Esophagus muscularis mucosa (tissue), 4 donors: Measurements from ENCODE around the gene ACSL6. TPM values are rescaled to one million over a fixed set of nuclear protein-coding genes. Genes with fewer than 3 reads are reported as not detected.

ENCODE experiments used
- DNase-seq: peaks from one replicate; pipeline ENCODE4 v3.0.0-alpha.2; 2017; ENCODE audit errors: extremely low spot score
- H3K27ac ChIP-seq, 4 donors: fragments of 200-600 bp; sonication (generic); replicated peaks in 1 of 4; 1 replicate in 3 of 4; 2 replicates in 1 of 4; pipeline ENCODE4 v1.5.1; 2016 to 2019; ENCODE audit warnings: mild to moderate bottlenecking in 1 of 4
- H3K27me3 ChIP-seq, 4 donors: fragments of 200-600 bp; sonication (generic); one replicate each; pipeline versions ENCODE4 v1.5.1 to v1.6.0; 2016 to 2019
- H3K36me3 ChIP-seq, 4 donors: fragments of 200-600 bp; sonication (generic); one replicate each; pipeline ENCODE4 v1.5.1; 2016 to 2019
- H3K4me1 ChIP-seq, 4 donors: fragments of 200-600 bp; sonication (generic); one replicate each; pipeline ENCODE4 v1.5.1; 2016 to 2019
- H3K4me3 ChIP-seq, 4 donors: fragments of 200-600 bp; sonication (generic); 1 replicate in 2 of 4; 2 replicates in 2 of 4; pipeline ENCODE4 v1.5.1; 2016 to 2019; ENCODE audit warnings: mild to moderate bottlenecking in 4 of 4, moderate library complexity in 1 of 4
- H3K9me3 ChIP-seq, 4 donors: fragments of 200-600 bp; sonication (generic); 1 replicate in 3 of 4; 2 replicates in 1 of 4; pipeline ENCODE4 v1.5.1; 2016 to 2019
- EP300 ChIP-seq: sonication (generic); formaldehyde crosslinking; IDR thresholded peaks from one replicate; pipeline ENCODE4 v1.6.1; 2017; ENCODE audit warnings: antibody characterized with exemption
- POLR2A ChIP-seq: fragments of 450-650 bp; IDR thresholded peaks from one replicate; pipeline ENCODE4 v1.6.1; 2017; ENCODE audit warnings: antibody characterized with exemption, moderate library complexity, mild to moderate bottlenecking, low read depth
- POLR2AphosphoS5 ChIP-seq, 2 donors: sonication (generic); formaldehyde crosslinking; IDR thresholded peaks; one replicate each; pipeline ENCODE4 v1.6.1; 2017; ENCODE audit warnings: antibody characterized with exemption in 2 of 2
- WGBS: methylation state at CpG from one replicate; pipeline ENCODE4 v1.1.5; 2018; 5-methylcytosine and 5-hydroxymethylcytosine counted together
- intact Hi-C: fragments of 100-400 bp; cut with DNase I; formaldehyde crosslinking; loops from one replicate; pipeline ENCODE4 v1.15.1; 2023
- total RNA-seq, 4 donors: library from RNA; depleted of rRNA; stranded (reverse); fragments of >200 nt; gene quantifications; one replicate each; pipeline versions ENCODE4 v1.1.0 to v1.2.1, GENCODE V29; 2016
- TF ChIP-seq, protein P1 (sequence below), 3 experiments: fragments of 200-600 bp in 2 of 3; fragments of 450-650 bp in 1 of 3; sonication (generic) in 2 of 3; IDR thresholded peaks; one replicate each; pipeline ENCODE4 v1.5.1; 2017 to 2019; ENCODE audit warnings: antibody characterized with exemption in 3 of 3, mild to moderate bottlenecking in 2 of 3, moderate library complexity in 1 of 3

The ACSL6 gene
- total RNA-seq, 4 donors from 2014 or later: 1.6 to 2.6 (median 1.9) TPM

DNA sequence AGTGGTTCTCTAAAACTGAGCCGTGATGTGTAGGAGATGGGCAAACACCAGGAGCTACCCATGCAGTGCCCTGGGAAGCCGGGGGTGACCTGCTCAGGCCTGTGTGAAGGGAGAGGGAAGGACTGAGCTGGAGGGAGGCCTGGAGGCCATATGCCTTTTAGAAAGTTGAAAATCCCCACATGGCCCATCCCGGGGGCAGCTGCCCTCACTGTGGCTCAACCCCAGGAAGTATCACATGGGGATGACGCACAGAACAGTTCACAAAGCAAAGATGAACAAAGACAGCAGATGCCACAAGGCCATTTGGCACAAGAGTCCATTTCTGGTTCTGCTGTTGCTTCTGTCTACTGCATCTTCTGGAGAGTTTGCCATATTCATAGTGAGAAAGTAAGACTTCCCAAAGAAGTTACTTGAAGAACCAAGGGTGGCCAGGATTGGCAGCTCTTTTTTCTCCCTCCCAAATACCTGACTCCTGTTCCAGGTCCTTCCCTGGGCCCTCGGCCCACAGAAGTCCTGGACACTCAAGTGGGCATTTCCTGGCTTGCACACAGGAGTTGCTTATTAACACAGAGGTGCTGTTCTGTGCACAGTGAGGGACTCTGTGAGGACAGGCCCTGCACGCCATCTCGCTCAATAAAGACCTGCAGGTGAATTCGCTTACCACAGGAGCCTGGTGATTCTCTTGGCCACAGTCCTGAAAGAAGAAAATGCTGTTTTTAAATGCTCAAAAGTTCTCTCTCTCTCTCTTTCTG lies 25.1 kb downstream of the ACSL6 start:
- DNase-seq: no peak
- Histone ChIP-seq H3K4me3 (no peak overlapping the region), H3K4me1 (peaks cover 0 to 23% (median 18%) of the 10 kb centered on the region in 4 donors), H3K27ac (no peak overlapping the region), H3K36me3 (no peaks in the 10 kb centered on the region), H3K9me3 (no peaks in the 10 kb centered on the region), H3K27me3 (no peaks in the 10 kb centered on the region)
- 84% methylated on average over 8 of the region's 8 CpGs for WGBS
- TF ChIP-seq POLR2AphosphoS5 (IDR thresholded peaks at IDR 0.05): no peak
- TF ChIP-seq, protein P1, sequence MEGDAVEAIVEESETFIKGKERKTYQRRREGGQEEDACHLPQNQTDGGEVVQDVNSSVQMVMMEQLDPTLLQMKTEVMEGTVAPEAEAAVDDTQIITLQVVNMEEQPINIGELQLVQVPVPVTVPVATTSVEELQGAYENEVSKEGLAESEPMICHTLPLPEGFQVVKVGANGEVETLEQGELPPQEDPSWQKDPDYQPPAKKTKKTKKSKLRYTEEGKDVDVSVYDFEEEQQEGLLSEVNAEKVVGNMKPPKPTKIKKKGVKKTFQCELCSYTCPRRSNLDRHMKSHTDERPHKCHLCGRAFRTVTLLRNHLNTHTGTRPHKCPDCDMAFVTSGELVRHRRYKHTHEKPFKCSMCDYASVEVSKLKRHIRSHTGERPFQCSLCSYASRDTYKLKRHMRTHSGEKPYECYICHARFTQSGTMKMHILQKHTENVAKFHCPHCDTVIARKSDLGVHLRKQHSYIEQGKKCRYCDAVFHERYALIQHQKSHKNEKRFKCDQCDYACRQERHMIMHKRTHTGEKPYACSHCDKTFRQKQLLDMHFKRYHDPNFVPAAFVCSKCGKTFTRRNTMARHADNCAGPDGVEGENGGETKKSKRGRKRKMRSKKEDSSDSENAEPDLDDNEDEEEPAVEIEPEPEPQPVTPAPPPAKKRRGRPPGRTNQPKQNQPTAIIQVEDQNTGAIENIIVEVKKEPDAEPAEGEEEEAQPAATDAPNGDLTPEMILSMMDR (IDR thresholded peaks at IDR 0.05): no peak
- TF ChIP-seq POLR2A: no peak
- TF ChIP-seq EP300: no peak
- intact Hi-C loops: no loop called here

DNA sequence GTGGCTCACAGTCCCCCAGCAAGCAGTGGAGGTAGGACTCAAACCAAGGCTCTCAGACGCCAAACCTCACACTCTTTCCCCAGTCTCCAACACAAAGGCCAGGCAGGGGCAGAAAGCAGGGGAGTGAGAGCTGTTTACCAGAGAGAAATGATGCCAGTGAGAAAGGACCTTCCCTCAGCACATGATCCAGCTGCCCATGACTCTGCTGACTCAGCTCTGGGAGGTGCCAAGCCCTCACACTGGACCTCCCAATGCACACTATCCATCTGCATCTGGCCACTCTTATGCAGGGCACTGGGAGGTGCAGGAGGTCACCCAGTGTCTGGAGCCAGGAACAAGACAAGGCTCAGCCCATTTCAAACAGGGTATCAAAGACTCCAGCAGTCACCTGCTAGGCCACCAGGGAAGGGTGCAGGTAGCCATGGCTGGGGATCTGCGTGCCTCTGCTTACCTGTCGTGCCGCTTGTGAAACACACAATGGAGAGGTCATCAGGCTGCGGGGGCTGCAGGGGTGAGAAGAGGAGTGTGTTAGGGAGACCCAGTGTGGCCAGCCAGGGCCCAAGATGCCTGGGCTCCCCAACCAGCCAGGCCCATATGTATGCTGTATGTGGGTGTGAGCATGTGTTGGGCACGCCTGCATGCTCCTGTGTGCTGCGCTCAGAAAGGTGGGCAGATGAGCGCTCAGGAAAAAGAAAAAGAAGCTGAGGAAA lies 26.3 kb downstream of the ACSL6 start:
- 98% methylated on average over 5 of the region's 8 CpGs for WGBS

DNA sequence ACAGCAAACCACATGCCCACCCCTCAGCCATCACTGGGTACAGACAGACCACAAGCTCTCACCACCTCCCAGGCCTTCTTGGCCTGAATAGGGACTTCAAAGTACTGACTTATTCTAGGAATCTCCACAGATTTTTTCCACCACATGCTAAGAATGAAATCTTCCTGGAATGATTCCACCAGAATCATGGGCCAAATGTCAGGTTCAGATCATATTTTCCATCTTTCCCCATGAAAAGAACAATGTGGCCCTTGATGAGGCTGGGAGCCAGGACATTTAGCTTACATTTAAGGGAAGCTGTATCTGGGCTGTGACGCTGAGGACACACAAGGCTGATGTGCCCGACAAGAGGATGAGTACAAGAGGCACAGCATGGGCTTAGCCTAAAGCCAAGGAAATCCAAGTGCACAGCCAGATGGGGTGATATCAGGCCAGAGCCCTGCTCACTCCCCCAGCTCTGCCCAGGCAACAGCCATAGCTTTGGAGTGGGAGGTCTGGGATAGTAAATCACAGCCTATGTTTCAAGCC lies 28.1 kb downstream of the ACSL6 start:
- Histone ChIP-seq H3K4me1 (peaks cover 0 to 23% (median 18%) of the 10 kb centered on the region in 4 donors), H3K4me3 (no peak overlapping the region), H3K36me3 (no peaks in the 10 kb centered on the region), H3K27ac (peak overlapping the region in 3 of 4 donors; percentile 11 to 41 (median 40)), H3K27me3 (no peaks in the 10 kb centered on the region), H3K9me3 (no peaks in the 10 kb centered on the region)
- TF ChIP-seq EP300: no peak
- TF ChIP-seq POLR2AphosphoS5 (IDR thresholded peaks at IDR 0.05): peak; percentile 28 to 72
- intact Hi-C loops: no loop called here
- DNase-seq: no peak
- WGBS: 80% methylated on average over 1 of the region's 2 CpGs

More for the DNA sequence above, 26.3 kb downstream of the ACSL6 start:
- no peak for DNase-seq
- Histone ChIP-seq H3K27ac (no peak overlapping the region), H3K4me1 (peaks cover 0 to 23% (median 18%) of the 10 kb centered on the region in 4 donors), H3K4me3 (no peak overlapping the region), H3K27me3 (no peaks in the 10 kb centered on the region), H3K9me3 (no peaks in the 10 kb centered on the region), H3K36me3 (no peaks in the 10 kb centered on the region)
- intact Hi-C loops: no loop called here
- TF ChIP-seq, protein P1 (IDR thresholded peaks at IDR 0.05): no peak
- no peak for TF ChIP-seq POLR2AphosphoS5 (IDR thresholded peaks at IDR 0.05)
- TF ChIP-seq POLR2A: no peak
- no peak for TF ChIP-seq EP300

DNA sequence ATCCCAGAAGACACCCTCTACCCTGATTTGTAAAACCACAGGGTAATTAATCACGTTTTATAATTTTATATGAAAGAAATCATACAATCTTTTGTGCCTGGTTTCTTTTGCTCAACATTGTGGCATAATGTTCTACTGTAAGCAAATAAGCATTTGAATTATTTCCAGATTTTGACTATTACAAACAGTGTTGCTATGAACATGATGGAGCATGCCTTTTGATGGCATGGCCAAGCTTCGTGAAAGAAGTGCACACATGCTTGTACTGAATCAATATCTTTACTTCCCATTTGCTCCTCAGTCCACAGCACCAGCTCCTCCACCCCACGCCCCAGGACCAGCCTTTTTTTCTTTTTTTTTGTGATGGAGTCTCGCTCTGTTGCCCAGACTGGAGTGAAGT lies 29.9 kb downstream of the ACSL6 start:
- no peak for DNase-seq
- H3K4me3 ChIP-seq: no peak overlapping the region
- TF ChIP-seq POLR2AphosphoS5 (IDR thresholded peaks at IDR 0.05): no peak
- TF ChIP-seq EP300: no peak
- TF ChIP-seq, protein P1 (IDR thresholded peaks at IDR 0.05): no peak
- no peak for TF ChIP-seq POLR2A
- H3K27me3 ChIP-seq: no peaks in the 10 kb centered on the region
- H3K9me3 ChIP-seq: no peaks in the 10 kb centered on the region
- 82% methylated on average over 4 of the region's 4 CpGs for WGBS
- H3K4me1 ChIP-seq: peaks cover 0 to 23% (median 18%) of the 10 kb centered on the region in 4 donors
- intact Hi-C loops: no loop called here
- no peaks in the 10 kb centered on the region for H3K36me3 ChIP-seq
- no peak overlapping the region for H3K27ac ChIP-seq

DNA sequence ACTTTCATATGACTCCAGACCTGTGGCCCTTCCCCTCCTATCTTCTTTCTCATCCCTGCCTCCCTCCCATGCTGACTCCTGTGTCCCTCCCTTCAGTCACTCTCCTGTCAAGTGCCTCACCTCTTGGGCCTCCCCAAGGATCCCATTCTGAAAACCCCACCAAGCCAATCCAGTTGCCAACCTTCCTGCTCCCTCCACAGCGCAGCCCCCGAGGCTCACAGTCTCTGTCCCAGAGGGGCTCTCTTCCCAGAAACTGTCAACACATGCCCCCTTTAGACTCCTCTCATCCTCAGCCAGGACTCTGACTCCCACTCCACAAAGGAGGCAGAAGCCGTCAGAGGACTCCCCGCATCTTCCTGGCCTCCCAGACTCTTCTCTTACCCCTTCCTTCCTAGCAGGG lies 30.8 kb downstream of the ACSL6 start:
- no peak for DNase-seq
- WGBS: 83% methylated on average over 4 of the region's 4 CpGs
- TF ChIP-seq POLR2AphosphoS5 (IDR thresholded peaks at IDR 0.05): no peak
- TF ChIP-seq, protein P1 (IDR thresholded peaks at IDR 0.05): no peak
- no peak for TF ChIP-seq POLR2A
- TF ChIP-seq EP300: no peak
- no peaks in the 10 kb centered on the region for H3K9me3 ChIP-seq
- H3K27ac ChIP-seq: no peak overlapping the region
- intact Hi-C loops: no loop called here
- H3K27me3 ChIP-seq: no peaks in the 10 kb centered on the region
- H3K36me3 ChIP-seq: no peaks in the 10 kb centered on the region
- H3K4me3 ChIP-seq: no peak overlapping the region
- H3K4me1 ChIP-seq: peaks cover 0 to 23% (median 18%) of the 10 kb centered on the region in 4 donors
